ENCODE data around the gene CPNE5.

The CPNE5 gene

DNA sequence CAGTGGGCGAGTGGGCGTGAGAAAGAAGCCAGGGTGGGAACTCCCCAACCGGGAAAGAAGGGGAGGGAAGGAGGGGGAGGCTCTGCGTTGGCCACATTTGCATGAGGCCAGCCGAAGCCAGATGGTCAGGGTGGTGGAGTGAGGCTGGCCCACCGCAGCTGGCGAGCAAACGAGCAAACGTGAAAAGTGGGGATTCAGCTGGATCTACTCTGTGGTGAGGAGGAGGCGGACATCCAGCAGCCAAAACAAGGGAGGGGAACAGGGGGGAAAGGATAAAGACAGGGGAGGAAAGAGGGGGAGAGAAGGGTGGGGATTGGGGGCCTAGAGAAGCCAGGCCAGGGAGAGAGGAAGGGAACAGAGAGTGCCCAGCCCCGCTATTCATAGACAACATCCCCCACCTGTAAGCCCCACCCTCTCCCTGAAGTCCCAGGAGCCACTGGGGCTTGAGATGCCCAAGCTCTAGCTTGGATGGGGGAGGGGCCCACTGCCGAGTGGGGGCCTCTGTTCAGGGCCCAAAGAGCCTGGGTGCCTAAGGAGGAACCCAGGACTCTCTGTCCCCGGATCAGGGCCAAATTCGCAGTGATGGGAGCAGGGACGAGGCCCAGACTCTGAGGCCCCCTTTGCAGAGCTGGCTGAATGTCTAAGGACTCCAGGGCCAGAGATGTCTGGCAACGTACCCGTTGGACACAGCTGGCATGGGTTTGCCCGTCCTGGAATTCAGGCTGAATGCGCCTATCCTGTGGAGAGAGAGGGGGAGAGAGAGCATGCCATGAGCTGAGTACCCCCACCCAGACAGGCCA is 45.1 kb downstream of the CPNE5 start:
- no peak for DNase-seq (ENCODE audit: low read depth, low spot score)

DNA sequence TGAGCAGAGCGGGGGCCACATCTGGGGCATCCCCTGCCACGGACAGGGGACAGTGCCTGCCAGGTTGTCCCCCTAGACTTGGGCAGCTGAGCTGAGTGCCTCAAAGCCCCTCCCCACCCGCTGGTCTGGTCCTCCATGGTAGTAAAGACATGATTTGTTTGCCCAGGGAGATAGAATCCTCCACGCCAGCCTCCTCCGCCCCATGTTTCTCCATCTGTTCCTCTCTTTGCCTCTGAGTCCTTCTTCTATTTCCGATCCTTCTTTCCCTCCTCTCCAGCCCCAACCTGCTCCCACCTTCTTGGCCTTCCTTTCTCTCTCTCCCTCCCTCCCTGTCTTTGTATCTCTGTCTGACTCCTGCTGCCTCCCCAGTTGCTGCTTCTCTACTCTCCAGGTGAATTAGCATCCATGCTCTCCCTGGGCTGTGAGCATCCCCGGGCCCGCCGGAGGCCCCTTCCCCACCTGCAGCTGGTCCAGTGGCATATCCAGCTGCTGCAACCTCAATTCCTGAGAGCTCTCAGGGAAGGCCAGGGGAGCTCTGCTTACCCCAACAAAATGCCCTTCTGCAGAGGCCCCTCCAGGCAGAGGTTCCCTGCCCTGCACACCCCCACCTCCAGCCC is 45.8 kb downstream of the CPNE5 start:
- no peak for DNase-seq (ENCODE audit: low read depth, low spot score)

DNA sequence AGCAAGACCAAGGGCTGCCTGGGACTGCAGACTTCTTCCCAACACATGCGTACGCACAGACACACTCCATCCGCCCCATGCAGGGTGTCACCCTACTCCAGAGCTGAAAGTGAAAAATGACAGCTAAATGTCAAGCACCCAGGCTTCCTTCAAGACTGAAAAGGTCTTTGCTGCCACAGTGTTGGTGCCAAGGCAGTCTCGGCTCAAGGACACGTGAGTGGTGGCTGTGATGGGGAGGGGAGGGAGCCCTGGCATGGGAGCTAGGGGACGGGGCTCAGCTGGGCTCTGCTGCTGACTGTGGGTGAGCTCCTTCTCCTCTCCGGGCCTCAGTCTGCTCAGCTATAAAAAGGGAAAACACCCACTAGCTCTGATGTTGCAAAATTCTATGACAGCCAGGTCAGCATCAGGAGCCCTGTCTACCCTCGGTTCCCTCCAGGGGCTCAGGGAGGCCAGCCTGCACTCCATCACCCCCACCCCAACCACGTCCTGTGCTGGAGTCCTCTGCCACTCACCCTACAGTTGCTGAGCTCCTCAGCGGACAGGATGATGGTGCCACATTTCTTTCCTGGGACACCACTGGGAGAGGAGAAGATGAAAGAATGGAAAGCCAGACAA is 47.6 kb downstream of the CPNE5 start:
- DNase-seq (ENCODE audit: low read depth, low spot score), result no peak

DNA sequence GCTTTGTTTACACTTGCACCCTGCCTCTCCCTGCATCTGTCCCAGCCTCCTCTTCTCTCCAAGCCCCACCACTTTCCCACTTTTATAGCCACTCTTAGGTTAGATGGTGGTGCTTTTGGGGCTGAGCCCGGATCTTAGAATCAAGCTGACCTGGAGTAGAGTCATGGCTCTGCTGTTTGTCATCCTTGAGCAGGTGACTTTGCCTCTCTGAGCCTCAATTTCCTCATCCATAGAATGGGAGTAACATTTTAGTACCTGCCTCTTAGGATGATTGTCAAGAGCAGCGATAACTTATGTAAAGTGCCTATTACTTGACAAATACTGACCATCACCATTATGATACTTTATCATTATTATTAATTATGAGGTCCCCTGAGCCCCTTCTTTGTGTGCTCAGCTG is 48.2 kb downstream of the CPNE5 start:
- no peak for DNase-seq (ENCODE audit: low read depth, low spot score)

DNA sequence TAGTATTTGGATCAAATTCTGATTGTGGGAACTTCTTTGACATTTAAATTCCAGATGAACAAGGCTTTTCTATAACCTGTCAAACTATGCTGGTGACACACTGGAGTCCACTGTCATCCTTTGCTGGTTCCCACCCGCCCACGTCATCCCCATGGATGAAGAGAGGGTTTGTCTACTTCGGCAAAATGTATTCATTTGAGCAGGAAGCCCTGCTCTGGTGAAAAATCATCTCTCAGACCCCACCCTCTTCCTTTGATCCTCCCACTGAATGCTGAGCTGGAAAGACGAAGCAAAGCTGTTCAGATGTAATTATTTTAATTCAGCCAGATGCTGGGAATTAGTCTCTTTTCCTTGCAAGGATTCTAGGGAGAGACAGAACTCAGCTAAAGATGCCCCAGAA is 50.5 kb downstream of the CPNE5 start:
- no peak for DNase-seq (ENCODE audit: low read depth, low spot score)

DNA sequence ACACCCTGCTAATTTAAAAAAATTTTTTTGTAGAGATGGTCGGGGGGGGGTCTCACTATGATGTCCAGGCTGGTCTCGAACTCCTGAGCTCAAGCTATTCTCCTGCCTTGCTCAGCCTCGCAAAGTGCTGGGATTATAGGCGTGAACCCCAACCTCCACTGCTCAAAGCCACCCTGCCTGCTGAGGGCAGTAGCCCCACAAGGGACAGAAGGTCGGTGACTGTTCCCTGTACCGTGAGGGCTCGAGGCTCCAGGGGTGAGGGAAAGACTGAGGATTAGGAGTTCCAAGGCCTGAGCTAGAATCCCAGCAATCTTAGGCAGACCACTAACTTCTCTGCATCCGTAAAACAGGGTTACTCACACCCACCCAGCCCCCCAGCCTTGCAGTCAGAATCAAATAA is 51.1 kb downstream of the CPNE5 start:
- DNase-seq (ENCODE audit: low read depth, low spot score), result no peak

DNA sequence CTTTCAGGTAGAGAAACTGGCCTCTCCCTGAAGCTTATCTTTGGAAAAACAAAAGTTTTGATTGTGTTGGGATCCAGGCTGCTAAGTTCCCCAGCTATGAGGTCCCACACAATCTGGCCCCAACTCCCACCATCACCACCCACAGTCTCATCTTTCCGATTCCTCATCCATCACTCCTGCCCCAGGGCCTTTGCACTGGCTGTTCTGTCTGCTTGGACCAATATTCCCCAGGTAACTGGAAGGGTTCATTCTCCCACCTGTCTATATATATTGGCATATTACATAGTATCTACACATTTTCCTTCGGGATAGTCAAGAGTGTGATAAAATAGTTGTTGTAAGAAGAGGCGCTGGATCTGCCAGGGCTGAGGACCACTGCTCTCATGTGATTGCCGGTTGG is 52.0 kb downstream of the CPNE5 start:
- no peak for DNase-seq (ENCODE audit: low read depth, low spot score)

DNA sequence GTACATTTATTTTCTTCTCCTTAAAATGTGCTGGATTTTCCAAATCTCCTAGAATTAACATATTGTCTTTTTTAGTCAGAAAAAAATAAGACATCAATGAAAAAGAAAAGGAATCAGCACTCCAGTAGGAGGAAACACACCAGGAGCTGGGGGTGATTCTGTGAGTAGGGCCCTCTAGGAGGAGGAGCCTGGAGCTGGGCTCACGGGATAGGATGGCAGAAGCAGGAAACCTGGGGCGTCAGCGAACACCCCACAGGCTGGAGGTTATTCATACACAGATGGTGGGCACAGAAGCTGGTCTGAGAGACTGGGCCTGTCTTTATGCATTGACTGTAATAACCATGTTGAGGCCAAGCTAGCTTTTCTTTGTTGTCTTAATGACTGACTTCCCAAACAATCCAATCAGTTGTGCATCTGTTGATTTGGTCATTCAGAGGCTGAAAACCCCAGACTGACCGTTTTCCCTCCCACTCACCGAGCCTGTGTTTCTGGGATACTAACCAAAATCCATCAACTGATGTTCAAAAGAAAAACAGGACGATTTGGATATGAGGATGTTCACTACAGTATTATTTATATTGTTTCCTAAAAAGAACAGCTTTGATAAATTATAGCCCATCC is 53.1 kb downstream of the CPNE5 start:
- no peak for DNase-seq (ENCODE audit: low read depth, low spot score)

DNA sequence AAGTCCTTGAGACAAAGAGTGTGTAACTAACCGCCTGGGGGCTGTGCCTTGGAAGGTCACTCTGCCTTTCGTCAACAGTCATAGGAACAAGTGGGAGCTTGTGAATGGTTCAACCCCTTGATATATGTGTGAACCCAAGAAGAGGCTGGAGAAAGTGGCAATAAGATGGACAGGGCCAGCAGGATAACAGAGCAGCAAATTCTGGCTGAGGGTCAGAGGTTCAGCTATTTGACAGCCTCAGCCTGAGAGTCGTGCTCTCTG is 54.9 kb downstream of the CPNE5 start:
- no peak for DNase-seq (ENCODE audit: low read depth, low spot score)

DNA sequence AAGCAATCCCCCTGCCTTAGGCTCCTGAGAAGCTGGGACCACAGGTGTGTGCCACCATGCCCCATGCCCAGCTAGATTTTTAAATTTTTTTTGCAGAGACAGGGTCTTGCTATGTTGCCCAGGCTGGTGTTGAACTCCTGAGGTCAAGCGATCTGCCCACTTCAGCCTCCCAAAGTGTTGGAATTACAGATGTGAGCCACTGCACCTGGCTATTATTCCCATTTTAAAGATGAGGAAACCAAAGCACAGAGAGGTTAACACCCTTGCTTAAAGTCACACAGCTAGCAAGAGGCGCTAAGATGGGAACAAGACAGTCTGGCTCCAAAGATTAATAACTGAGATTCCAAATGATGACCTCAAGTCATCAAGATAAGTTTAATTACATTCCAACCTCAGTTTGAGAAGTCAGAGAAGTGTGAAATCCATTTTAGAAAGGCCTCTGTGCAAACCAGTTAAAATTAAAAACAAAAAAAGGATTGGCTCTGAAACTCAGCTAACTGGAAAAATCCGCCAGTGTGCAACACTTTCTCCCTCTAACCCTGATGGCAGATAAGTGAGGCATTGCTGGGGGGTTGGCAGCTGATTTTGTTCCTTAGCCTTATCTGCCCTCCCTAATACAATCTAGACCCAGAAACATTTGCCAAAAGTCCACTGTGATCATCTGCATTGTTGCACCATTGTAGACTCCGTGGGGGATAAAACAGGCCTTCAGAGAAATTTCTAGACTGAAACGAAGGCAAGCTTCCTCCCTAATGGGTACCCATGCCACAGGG is 55.5 kb downstream of the CPNE5 start:
- no peak for DNase-seq (ENCODE audit: low read depth, low spot score)

DNA sequence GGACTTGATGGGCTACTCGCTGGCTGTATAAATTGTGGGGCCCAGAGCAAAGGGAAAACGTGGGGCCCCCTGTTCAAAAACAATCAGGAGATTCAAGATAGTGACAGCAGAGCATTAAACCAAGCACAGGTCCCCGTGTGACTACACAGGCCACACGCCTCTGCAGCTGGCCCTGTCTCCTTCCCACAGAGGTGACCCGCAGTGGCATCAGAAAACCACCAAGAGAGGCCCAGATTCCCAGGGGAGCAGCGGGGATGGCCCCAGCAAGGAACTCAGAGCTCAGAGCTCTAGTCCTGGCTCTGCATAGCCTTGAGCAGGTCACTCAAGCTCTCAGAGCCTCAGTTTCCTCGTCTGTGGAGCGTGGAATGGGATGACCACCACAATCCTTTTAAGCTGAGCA is 57.6 kb downstream of the CPNE5 start:
- no peak for DNase-seq (ENCODE audit: low read depth, low spot score)

DNA sequence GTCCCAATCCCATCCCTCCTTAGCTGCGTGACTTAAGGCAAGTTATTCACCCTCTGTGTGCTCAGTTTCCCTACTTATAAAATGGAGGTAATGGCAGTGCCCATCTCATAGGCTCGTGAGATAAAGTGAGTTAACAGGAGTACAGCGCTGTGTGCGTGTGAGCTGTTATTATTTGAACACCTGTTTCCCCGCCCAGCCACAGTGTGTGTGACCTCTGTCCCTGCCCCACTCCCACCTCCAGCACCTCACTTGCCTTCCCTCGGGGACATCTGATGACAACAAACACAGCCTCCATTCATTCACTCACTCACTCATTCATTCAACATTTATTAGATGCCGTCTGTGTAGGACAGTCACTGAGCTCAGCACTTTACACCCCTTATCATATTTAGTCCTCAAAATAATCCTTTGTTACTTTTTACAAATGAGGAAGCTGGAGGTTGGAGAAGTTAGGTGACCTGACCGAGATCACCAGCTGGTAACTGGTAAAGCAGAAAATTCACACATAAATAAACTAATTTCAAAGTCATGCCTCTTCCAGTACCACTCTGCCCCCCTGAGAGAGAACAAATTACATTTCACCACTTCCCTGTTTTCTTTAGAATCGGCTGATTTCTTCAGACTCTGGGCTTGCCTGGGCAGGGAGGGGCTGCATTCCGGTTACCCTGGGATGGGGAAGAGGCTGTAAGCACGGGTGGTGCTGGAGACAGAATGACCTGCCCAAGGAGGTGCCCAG is 58.6 kb downstream of the CPNE5 start:
- no peak for DNase-seq (ENCODE audit: low read depth, low spot score)

DNA sequence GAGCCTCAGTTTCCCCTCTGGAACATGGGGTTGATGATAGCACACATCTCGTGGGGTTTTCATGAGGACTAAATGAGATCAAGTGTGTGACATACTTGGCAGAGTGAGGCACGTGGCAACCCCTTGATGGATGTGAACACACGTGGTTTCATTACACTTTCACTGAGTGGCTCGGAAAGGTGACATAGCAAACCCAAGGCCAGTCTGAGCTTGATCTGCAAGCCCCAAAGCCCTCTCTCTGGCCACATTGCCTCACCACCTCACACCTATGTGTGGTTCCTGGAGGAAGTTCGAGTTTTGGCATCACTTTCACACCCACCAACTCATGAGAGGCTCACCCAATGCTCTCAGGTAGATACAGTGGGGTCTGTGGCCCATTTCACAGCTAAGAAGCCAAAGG is 60.0 kb downstream of the CPNE5 start:
- DNase-seq (ENCODE audit: low read depth, low spot score), result no peak

DNA sequence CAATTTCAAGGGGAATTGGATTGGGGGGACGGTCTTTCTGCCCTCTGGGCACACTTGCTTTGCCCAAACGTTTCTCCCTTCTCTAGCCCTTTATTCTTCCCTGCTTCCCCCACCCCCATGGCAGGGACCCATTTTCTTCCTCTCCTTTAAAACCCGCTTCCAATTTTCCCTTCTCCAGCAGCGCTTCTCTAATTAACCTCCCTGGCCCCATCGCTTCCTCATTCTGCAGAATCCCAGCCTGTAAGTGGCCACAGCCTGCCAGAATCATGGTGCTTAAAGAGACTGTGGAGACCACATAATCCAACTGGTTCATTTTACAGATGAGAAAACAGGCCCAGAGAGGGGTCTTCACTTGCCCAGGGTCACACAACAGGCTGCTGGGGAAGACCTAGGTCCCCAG is 61.4 kb downstream of the CPNE5 start:
- no peak for DNase-seq (ENCODE audit: low read depth, low spot score)

DNA sequence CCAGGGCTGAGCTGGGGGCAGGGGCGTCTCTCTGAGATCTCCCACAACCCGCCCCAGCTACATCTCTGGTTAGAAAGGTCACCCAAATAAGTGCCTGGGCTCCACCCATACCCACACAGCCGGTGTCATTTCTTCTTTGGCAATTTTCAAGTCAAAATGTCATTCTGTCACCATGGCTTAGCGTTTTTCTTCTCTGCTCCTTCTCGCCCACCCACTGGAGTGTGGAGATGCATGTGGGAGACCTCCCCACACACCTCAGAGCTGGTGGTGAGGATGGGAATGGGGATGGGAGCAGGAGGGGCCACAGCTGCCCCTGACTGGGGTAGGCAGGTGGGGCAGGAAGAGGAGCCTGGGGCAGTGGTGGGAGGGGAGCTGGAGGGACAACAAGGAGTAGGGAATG is 63.1 kb downstream of the CPNE5 start:
- DNase-seq (ENCODE audit: low read depth, low spot score), result no peak

DNA sequence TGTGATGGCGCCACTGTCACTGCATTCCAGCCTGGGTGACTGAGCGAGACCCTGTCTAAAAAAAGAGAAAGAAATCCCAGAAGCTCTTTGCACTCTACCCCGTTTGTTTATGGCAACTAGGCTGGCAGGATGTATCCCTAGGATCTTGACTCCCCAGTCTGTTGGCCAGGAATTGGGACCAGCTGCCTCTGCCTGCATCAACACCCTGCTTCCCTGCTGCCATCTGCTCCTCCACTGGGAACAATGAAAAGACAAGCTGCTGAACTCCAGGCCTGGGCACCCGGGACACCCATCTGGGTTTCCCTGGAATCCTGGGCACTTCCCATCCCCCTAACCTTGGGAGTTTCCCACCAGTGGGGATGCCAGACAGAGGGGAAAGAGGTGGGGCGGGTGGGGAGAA is 64.9 kb downstream of the CPNE5 start:
- no peak for DNase-seq (ENCODE audit: low read depth, low spot score)

DNA sequence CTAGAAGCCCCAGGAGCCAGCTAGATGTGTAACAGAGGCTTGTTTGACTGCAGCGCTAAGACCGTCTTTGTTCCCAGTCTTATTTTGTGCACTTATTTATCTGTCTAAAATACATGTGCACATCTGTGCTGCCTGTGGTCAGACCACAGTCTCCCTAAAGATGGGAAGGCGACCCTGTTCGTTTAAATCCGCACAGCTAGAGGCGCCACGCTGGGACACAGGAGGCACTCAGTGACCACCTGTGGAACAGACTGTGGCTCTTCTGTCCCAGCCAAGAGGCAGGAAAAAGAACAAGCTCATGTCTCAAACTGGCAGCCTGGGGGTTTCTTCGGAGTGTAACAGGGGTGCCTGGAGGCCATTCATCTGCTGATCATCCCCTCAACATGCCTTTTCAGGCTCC is 66.8 kb downstream of the CPNE5 start:
- no peak for DNase-seq (ENCODE audit: low read depth, low spot score)

DNA sequence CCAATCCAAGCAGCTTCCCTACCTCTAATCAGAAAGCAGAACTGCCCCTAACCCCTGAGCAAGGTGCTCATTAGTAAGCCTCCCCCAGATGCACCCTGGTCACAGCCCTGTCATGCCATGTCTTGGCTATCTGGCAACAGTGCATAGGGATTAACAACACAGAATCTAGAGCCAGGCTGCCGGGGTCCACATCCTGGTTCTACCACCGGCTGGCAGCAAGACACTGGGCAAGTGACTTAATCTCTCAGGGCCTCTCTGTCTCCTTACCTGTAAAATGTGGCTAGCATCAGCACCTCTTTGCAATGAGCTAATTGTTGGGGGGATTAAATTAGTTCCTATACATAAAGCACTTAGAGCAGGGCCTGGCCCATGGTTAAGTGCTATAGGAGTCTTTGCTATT is 68.1 kb downstream of the CPNE5 start:
- no peak for DNase-seq (ENCODE audit: low read depth, low spot score)

DNA sequence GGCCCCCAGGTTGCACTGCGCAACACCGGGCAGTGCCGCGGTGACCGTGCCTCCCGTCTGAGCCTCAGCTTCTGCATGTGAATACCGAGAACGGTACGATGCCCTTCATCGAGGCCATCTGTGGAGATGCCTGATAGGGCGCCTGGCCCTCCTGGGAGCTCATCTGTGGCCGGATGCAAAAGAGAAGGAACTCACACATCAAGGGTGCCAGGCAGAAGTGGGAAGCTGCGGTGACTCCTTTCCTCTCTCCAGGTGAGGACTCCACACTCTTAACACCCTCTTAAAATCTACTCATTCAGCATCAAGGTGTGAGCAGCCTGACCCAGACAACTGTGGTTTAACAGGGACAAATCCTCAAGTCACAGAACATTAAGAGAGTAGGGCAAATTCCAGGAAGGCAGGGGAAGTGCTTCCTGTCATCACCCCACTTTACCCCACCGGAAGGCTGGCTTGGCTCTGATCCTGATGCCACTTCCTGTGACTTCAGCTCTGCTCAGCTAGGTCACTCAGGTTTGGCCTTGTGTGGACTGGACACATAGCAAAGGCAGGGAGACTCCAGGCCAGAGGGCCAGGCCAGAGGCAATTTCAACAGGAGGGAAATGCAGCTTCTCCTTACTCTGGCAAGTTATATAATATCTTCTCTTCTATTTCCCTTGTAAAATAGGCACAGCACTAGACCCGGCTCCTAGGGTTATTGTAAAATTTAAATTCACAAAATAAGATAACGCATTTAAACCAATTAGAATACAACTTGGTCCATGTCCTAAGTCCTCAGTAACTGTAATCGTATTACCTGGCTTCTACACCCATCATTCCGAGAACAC is 69.4 kb downstream of the CPNE5 start:
- DNase-seq (ENCODE audit: low read depth, low spot score), result peak; percentile 30

DNA sequence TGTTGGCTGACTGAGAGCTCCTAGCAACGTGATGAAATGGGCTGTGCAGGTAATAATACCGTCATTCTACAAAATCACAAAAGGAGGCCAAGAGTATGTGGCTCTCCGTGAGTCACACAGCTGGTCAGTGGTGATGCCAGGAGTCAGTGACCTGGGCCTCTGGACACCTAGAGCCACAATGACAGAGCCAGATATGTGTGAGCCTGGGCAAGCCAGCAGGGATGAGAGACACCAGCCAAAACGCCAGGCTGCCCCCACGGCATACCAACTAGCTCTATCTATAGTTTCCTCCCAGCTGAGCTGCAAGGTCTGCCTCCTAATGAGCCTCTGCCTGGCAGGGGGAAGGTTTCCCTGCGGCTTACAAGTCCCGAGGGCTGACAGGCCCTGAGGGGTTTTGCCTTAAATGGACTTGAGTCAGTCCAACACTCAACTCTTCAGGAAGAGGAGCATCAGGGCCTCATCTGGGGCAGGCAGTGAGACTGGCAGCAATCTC is 70.0 kb downstream of the CPNE5 start:
- DNase-seq (ENCODE audit: low read depth, low spot score), result peak; percentile 68

All from astrocyte of the hippocampus (primary cell).